Activated CD4-positive, alpha-beta T cell treated with anti-CD3 and anti-CD28 coated beads, Interleukin-10, Interleukin-2, amounts not matched to agents 100 ng/mL and 50 ng/mL, durations not matched to agents 16 hours and 8 hours (primary cell): ENCODE results near the gene ITSN1.
"Not testable (repeated sequence)": the region's sequence is repeated elsewhere in the genome, so short reads cannot be mapped to it uniquely, and the experiment has no call there.

Experiments used
- DNase-seq: peaks from one replicate; pipeline ENCODE4 v3.0.0-alpha.2; 2020

Gene ITSN1

DNA sequence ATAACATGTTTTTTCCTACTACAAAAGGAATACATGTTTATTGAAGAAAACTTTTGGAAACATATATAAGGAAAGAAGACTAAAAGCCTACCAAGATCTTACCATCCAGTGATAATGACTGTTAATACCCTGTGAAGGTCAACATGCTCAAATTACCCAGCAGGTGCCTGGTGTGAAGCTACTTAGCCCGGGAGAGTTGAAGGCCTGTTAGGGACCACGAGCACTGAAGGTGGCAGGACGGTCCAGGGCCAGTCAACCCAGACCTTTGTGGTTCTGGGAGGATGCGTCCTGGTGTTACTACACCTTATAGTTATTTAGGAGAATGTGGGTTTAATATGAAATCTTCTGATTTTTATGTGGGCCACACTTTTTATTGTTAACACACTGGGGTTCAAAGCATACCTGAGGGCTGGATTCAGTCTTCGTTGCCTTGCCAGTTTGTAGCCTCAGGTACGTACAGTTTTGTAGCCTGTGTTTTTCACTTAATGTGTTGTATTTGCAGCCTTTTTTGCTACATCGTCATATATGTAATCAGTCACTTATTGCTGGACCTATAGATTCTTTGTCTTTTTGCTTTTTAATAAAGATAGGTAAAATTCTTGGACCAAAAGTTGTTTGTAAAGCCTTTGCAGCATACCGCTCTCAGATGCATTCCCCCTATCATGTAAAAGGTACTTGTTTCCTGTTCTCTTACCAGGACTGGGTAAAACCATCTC is 9.8 kb downstream of the ITSN1 start:
- DNase-seq: no peak

DNA sequence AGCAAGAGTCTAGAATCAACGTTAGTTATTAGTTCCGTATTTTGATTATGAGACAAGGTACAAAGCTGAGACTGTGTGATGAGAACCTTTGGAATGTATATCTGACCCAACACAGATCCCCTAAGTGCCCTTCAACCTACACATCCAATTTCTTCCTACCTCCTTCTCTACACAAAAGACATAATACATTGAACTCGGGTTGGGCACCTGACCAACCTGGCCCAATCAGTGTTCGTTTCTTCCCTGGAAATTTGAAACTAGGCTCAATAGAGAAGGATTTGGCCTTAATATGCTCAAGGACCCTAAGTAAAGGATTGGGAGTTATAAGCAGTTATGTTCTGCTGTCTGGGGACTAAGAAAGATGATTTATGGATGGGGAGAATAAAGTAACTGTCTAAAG is 12.1 kb downstream of the ITSN1 start:
- DNase-seq: no peak

DNA sequence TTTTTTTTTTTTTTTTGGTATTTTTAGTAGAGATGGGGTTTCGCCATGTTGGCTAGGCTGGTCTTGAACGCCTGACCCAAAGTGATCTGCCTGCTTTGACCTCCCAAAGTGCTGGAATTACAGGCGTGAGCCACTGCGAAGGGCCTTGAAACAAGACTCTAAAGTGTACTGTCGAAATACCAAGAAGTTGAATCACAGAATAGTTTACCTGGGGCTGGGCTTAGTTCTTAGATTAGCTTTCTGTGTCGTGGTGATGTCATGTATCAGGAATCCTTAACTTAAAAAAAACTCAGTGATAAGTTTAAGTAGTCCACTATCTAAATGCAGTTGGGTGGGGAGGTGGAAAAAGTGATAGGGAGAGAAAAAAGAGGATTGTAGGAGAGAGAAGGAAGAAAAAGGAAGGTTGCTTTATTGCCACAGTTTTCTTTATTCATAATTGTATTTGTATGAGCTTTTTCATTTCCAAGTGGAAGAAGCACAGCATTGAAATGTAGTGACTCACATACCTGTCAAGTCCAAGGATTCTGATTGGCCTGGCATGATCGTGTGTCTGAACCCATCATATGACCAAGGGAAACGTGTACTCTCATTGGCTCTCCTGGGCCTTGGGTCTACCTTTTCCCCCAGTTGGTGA is 13.4 kb downstream of the ITSN1 start:
- no peak for DNase-seq

DNA sequence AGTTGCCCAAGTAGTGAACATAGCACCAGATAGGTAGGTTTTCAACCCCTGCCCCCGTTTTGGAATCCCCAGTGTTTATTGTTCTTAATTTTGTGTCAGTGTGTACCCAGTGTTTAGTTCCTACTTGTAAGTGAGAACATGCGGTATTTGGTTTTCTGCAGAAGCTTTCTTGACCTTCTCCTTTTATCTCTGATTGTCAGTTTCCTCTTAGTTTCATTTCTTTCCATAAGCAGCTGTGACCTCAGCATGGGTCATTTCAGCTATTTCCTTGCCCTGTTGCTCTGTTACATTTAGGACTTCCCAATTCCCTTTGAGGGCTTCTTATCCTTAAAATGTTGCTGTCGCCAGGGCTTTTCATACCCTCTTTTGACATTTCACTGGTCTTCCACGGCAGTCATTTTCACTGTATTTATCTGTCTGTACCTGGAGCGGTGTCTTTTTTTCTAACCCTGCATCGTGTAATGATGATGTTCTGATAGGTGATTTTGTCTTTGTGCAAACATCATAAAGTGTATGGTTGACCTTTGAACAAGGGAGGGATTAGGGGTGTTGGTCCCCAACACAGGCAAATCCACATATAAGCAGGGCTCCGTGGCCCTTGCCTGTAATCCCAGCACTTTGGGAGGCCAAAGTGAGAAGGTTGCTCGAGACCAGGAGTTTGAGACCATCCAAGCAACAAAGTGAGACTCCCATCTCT is 15.0 kb downstream of the ITSN1 start:
- no peak for DNase-seq

DNA sequence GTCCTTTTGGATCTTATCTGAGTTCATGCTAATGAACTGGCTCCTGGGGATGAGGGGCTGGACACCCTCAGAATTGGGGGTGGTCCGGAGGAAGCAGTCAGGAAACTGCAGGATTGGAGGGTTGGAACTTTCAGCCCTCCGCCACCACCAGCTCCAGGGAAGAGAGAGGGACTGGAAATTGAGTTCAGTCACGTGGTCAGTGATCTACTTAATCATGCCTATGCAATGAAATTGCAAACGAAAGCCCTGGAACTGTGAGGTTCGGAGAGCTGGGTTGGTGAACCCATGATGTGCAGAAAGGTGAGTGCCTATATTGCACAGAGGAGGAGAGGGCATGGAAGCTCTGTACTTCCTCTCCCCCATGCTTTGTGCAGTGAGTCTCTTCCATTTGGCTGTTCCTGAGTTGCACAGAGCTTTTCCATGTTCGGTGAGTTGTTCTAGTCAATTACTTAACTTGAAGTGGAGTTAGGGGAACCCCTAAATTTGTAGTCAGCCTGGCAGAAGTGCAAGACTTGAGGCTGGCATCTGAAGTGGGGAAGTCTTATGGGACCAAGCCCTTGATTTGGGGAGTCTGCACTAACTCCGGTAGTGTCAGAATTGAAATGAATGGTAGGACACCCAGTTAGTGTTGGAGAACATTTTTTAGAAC is 16.7 kb downstream of the ITSN1 start:
- no peak for DNase-seq

DNA sequence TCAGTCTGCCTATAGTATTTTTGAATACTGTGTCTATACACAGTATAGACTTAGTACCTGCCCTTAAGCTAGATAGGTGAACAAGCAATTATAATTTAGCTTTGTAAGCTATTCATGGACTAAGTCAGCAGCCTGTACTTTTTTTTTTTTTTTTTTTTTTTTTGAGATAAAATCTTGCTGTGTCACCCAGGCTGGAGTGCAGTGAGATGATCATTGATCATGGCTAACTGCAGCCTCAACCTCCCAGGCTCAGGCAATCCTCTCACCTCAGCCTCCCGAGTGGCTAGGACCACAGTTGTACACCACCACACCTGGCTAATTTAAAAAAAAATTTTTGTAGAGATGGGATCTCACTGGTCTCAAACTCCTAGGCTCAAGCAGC is 17.3 kb downstream of the ITSN1 start:
- DNase-seq: no peak

DNA sequence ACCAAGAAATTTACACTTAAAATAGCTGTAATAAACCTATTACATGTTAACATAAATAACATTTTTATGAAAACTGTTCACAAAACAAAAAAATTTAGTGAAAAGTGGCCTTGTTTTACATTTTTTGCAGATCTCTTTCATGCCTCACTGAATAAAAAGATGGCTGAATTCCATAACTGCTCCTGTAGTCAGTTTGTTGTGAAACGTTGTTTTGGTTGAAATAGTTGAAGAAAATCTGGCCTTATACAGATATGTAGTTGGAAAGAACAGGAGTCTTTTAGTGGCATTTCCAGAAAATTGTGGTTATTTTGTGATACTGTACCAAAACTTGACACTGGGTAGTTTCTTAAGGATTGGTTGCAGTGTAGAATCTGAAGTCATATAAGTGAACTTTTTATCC is 18.1 kb downstream of the ITSN1 start:
- no peak for DNase-seq

DNA sequence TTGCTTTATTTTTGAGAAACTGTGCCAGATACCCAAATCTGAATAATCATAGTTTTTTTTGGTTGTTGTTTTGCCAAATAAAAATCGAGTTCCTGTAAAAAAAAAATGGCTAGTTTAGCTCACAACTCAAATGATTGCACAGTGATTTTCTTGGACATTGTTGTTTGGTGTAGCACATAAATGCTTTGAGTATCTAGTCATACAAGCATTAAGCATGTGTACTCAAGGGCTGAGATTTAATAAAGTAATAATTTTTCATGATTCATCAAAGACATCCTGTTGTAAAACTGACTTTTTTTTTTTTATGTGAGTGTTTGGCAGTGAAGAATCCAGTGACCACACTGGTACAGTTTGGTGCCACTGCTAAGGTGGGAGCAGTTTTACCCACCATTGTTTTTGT is 18.8 kb downstream of the ITSN1 start:
- DNase-seq: no peak

DNA sequence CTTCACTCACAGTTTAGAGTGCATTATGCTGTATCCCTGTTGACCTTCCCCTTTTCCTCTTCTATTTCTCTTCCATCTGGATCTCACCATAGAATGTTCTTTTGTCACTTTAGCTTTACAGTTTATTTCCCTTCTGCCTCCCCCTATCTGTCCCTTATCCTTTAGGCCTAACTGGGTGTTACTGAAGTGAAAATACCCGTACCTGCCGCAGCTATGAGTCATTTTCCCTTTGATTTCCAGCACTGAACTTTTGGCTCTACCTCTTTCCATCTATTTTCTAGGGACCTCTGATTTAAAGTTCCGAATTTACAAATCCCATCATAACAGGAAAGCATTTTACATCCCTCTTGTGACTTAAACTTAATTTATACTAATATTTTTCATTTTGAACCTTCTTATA is 19.7 kb downstream of the ITSN1 start:
- no peak for DNase-seq

DNA sequence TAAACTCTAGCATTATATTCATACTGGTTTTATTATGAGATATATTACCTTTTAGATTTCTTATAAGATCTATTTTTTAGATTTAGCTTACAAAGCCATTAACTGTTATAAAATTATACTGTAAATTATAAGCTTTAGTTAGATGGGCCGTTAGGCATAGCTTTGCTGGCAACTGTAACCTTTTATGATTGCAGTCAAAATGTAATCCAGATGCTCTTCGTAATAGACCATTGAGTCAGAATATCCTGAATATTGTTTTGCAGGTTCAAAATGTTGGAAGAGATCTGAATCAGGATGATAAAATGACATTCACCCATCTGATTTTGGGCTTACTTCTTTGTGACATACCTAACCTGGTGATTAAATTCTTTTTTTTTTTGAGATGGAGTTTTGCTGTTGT is 20.9 kb downstream of the ITSN1 start:
- DNase-seq: no peak

DNA sequence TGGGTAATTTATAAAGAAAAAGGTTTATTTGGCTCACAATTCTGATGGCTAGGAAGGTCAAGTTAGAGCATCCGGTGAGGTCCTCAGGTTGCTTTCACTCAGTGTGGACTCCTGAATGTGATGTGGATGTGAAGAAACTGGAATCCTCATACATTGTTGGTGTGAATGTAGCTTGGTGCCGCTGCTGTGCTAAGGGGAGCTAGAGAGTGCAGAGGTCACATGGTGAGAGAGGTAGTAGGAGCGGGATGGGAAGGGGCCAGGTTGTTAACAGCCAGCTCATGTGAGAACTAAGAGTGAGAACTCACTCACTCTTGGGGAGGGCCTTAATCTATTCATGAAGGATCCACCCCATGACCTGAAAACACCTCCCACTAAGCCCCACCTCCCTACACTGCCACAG is 21.8 kb downstream of the ITSN1 start:
- no peak for DNase-seq

DNA sequence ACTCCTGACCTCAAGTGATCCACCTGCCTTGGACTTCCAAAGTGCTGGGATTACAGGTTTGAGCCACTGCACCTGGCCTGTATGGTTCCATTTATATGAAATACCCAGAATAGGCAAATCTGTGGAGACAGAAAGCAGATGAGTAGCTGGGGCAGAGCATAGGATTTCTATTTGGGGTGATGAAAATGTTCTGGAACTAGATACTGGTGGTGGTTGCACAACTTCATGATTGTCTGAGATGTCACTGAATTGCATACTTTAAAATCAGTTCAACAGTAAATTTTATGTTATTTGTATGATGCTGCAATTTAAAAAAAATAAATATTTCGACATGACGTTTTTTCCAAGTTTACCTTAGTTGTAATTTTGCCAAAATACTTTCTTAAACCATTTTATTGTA is 23.9 kb downstream of the ITSN1 start:
- no peak for DNase-seq

DNA sequence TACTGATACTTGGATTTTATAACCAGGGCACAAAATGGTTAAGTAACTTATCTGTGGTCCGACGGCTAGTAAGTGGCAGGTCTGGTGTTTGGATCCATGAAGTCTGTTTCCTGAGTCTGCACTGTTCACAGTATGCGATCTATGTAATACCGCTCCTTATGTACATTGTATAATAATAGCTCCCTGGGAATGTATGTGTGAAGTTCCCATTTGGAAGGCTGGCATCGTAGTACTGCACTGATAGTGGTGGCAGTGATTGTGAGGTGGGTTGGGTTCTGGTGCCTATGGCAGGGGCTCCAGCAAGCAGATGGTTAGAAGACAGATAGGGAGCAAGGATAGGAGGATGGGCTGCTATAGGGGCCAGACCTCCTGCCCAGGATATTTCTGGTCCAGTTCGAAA is 25.3 kb downstream of the ITSN1 start:
- DNase-seq: no peak

DNA sequence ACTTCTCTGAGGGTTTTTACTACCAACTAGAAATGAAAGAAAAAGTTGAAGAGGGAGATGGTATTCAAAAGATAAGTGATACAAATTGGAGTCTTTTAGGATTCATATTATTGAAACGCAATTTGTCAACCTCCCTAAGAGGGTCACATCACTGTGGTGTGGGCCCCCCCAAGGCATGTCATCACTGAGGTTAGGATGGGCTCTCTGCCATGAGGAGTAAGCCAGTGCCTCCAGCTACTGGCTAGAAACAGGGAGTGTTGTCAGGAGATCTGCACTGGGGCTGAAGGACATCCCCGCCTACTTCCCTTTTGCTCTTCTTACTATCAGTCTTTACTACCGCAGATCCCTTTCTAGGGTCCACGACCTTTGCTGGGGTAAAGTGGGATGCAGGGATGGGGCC is 25.9 kb downstream of the ITSN1 start:
- no peak for DNase-seq

DNA sequence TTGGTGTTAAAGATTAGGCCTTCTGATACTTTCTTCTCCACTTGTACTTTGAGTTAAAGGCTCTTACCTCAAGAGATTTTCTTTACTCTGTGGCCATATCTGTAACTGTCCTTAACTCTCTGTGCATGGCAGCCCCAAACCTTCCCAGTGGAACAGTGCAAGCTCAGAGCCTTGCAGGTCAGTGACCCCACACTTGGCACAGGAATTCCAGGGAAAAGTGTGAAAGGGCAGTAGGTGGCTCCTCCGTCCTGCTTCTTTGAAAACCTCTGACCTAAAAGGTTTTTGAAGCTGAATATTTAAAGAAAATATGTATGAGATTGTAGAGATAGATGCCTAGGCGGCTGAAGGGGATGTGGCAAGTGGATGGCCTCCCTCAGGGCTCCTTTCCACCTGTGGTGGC is 26.3 kb downstream of the ITSN1 start:
- no peak for DNase-seq

DNA sequence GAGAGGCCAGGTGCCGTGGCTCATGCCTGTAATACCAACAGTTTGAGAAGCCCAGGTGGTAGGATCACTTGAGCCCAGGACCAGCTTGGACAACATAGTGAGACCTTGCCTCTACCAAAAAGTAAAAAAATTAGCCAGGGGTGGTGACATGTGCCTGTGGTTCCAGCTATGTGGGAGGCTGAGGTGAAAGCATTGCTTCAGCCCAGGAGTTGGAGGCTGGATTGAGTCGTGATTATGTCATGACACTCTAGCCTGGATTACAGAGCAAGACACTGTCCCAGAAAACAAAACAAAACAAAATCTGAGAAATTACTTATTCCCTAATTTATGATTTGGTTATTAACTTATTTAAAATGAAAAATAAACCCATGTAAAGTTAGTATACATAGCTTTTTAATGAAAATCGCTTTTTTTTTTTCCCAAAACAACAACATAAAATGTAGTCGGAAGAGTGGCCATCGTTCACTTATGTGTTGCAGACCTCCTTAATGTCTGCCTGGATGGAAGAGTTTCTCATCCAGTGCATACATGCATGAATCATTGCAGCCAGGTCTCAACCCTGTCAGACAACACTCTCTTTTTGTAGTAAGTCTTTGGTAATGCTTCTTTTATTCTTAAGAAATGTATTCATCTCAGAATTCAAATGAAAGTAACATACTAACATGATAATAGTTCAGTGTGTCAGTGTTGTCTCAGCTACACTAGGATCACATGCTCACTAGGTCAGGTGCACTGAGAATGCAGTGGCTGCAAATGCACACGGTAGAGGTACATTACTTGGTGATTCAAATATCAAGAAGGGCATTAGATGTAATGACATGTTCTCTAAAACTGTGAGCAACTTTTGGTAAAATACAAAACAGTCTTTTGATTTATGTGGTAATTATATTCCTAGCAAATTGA is 28.0 kb downstream of the ITSN1 start:
- no peak for DNase-seq

DNA sequence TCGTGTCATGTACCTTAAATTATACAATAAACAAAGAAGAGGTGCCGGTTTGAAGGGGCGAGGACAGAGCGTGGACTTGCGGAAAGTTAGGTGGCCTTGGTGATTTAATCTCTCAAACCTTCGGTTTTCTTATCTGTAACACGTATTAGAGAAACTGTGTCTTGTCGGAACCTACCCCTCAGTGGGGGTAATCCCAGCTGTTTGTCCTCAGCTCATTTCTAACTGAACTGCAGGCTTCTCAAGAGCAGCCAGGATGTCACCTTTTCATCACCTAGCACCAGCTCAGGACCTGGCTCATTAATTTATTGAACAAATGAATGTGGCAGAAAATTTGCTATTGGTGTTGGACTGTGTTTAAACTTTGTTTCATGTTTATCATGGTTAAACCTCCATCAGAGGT is 31.2 kb downstream of the ITSN1 start:
- DNase-seq: no peak

DNA sequence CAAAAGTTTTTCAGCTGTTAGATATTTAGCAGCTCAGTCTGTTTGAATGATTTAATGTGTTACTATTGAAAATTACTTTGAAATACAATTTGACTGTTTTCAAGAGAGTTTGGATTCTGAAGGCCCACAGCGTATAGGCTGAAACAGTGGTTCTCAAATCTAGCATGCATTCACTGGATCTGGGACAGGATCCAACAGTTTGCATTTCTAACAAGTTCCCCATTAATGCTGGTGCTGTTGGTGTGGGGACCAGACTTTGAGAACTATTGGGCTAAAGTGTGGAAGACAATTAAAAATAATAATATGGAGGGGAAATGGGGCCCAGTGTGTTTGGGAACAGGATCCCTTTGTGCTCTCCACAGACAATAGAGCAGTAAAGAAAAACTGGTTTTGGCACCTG is 31.9 kb downstream of the ITSN1 start:
- no peak for DNase-seq

DNA sequence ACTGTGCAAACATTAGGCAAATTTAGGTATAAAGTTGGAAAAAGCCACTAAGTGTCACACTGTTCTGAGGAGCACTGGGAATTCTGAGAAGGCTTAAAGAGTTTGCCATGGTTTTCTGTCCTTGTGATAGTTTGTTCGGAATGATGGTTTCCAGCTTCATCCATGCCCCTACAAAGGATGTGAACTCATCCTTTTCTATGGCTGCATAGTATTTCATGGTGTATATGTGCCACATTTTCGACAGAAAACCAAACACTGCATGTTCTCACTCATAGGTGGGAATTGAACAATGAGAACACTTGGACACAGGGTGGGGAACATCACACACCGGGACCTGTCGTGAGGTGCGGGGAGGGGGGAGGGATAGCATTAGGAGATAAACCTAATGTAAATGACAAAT is 34.4 kb downstream of the ITSN1 start:
- not testable (repeated sequence) for DNase-seq

DNA sequence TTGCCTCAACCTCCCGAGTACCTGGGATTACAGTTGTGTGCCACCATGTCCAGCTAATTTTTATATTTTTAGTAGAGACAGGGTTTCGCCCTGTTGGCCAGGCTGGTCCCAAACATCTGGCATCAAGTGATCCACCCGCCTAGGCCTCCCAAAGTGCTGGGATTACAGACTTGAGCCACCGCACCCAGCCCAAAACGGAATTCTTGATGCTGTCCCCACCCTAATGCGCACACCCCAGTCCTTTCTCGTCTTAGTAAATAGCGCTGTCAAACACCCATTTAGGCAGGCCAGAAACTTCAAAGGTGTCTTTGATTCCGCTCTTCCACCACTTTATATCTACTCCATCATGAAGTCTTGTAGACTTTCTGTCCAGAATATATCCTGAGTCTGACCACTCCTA is 35.1 kb downstream of the ITSN1 start:
- DNase-seq: no peak

DNA sequence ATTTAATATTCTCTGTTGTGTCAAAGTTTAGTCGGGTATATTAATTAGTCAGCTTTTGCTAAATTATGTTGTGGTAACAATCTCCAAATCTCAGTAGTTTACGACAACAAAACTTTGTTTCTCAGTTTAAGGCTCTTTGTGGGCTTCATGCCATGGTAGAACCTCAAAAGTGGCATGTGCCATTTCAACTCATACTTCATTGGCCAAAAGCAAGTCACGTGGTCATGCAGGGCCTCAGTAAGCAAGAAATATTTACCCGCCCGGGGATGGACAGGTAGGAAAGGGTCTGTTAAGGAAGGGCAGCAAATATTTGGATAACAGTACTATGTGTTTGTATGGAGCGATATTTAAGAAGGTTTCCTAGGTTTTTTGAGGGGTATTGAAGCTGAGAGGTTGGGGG is 38.6 kb downstream of the ITSN1 start:
- no peak for DNase-seq

DNA sequence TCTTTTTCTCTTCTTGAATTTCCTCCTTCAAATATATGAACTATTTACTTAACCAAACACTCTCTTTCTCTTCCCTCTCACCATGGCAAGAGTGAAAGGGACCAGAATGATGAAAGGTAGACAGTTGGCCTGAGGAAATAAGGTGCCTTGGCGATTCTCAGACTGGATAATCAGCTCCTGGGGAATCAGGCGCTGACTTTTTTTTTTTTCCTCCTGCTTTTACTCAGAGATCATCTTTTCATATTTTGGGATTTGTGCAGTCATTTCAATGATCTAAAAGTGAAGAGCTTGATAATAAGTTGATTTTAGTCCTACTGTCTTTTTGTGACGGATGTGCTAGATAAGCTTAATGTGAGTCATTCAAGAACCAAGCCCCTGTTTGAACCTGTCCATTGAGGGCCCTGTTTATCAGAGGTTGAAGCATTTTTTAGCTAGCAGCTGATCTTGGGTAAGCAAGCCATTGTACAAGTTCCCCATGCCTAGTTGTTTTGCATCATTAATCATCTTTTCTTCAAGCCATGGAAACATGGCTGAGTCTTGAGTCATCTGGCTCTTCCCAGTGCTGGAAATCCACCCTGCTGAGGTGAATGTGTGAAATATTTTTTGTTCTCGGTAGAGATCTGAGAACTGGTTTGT is 40.8 kb downstream of the ITSN1 start:
- DNase-seq: no peak
